Right lobe of liver (tissue), 4 donors: ENCODE data around the gene WDR12.

Source experiments
- CTCF ChIP-seq, 4 donors: fragments of 200-600 bp in 3 of 4; fragments of 450-650 bp in 1 of 4; IDR thresholded peaks; one replicate each; pipeline versions ENCODE4 v1.5.1 to v1.8.0; 2016 to 2022; ENCODE audit warnings: antibody characterized with exemption in 4 of 4, mild to moderate bottlenecking in 2 of 4
- POLR2A ChIP-seq: fragments of 450-650 bp; IDR thresholded peaks from one replicate; pipeline ENCODE4 v1.6.1; 2017; ENCODE audit warnings: antibody characterized with exemption, mild to moderate bottlenecking
- donor health status: DM: no; HTN: no; CAD: no.
- donor health status: DM: no; HTN: no; CAD: no.
- donor health status: DM: no; HTN: yes; CAD: no.

GRCh38 chr2:202870431-202871299 lies 40.8 kb downstream of the WDR12 start:
- TF ChIP-seq CTCF (IDR thresholded peaks at IDR 0.05) (peak in 3 of 4 donors; percentile 24 to 38 (median 28)), POLR2A (no peak)
